NCI-H748 (cell line): Measurements from ENCODE around the gene CBX2.
"Not testable (repeated sequence)": the region's sequence is repeated elsewhere in the genome, so short reads cannot be mapped to it uniquely, and the experiment has no call there.

ENCODE experiments used
- DNase-seq: peaks from one replicate; lab custom pipeline; 2025; ENCODE audit not compliant: unreplicated experiment; lab: John Stamatoyannopoulos, UW

CBX2 gene

GRCh38 chr17:79769570-79770506 lies 8.1 kb upstream of the CBX2 start:
- no peak for DNase-seq

DNA sequence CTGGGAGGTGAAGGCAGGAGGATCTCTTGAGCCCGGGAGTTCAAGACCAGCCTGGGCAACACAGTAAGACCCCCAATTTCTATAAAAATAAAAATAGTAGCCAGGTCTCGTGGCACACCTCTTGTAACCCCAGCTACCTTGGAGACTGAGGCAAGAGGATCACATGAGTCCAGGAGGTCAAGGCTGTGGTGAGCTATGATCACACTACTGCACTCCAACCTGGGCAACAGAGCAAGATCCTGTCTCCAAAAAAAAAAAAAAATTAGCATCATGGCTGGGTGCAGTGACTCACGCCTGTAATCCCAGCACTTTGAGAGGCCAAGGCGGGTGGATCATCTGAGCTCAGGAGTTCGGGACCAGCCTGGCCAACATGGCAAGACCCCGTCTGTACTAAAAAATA lies 6.7 kb upstream of the CBX2 start:
- DNase-seq = no peak

DNA sequence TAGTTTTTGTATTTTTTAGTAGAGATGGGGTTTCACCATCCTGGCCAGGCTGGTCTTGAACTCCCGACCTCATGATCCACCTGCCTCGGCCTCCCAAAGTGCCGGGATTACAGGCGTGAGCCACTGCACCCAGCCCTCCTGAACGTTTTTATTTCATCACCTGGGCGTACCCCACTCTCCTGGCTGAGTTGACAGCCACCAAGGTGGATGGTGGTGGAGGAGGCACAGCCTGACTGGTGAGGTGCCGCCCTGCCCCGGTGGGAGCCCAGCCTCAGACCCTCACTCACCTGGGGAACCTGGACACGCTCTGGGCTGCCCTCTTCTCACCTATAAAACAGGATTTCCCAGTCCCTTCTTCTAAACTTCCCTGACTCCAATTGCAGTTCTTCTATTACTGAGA lies 5.2 kb upstream of the CBX2 start:
- not testable (repeated sequence) for DNase-seq

DNA sequence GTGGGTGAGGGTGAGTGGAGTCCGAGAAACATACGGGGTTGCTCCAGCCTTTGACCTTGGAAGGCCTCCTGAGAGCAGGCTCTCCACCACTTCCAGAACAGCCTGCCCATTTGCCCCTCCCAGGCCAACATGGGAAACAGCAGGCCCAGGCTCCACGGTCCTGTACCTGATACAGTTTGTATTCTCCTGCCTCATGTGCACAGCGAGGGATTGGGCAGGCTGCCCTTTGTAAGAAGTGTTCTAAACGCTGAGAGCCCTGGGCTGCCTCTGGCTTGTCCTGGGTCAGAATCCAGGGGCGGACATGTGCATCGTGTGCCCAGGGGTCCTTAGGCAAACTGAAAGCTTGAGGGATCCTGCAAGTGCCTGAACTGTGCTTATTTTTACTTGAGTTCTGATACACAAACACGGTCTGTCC lies 3.4 kb upstream of the CBX2 start:
- no peak for DNase-seq

DNA sequence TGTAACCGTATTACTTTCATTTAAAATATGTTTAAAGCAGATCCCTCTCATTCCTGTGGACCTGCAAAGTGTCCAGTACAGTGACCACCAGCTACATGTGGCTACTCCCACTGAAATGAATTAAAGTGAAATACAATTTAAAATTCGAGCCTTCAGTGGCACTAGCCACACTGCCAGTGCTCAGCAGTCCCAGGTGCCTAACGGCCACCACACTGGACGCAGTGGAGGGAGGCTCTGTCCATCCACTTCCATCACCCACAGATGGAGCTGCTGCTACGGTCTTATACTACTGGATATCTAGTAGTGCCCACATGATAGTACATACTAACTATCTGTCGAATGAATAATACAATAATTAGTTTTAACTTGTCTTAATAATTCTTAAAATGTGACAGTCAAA lies 2.3 kb upstream of the CBX2 start:
- DNase-seq = no peak

DNA sequence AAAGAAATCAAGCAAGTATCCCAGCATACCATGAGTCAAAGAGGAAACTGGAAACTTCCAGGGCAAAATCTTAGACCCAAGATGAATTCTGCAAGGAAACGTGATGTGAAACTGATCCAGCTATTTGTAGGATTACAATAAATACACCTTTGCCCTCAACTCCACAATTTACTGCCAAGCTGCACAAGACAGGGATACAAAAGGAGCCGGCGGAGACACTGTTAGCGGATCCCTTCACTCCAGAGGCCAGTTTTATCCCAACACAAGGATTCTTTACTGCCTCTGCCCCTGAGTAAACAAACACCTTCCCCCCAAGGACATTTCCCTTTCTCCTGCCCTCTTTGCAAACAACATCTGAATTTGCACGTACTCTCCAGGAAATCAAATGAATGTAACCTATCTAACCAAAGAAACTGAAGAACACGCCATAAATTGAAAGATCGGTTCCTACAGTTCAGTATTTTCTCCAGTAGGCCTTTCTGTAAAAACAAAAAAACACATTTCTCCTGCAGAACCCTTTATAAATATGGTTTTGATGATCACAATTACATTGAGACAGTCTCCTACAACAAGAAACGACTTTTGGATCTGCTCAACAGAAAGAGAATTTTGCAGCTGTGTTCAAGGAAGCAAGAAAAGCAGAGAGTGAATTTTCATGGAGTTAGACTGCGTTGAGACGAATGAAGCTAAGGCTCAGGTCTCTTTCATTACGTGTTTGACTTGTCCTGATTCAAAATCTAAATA lies 1.4 kb upstream of the CBX2 start:
- DNase-seq = peak; percentile 50

- peak; percentile 78 for DNase-seq
Observed at GRCh38 chr17:79777120-79777893, 641 bp upstream of the CBX2 start.

DNA sequence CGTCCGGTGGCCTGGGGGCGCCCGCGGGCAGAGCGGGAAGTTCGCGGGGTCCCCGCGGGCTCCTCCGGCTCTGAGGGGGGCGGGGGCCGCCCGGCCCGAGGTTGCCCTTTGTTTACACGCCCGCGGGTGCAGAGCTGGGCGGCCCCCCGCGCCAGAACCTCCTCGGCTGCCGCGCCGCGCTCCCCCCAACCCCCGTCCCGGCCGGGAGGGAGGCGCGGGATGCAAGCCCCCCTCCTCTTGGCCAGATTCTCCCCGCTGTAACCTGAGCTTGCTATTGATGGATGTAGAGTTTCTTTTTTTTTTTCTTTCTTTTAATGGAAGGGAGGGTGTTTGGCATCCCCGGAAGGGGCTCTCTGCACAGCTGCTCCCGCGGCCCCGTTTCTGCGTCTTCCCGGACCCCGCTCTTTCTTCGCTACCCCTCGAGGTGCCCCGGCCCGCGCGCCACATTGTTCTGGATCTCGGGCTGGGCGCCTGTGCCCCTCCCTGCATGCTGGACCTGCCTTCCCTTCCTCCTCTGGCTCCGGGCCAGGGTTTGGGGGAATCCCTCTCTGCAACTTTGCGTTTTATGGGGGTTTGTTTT lies 646 bp downstream of the CBX2 start:
- peak; percentile 51 for DNase-seq

DNA sequence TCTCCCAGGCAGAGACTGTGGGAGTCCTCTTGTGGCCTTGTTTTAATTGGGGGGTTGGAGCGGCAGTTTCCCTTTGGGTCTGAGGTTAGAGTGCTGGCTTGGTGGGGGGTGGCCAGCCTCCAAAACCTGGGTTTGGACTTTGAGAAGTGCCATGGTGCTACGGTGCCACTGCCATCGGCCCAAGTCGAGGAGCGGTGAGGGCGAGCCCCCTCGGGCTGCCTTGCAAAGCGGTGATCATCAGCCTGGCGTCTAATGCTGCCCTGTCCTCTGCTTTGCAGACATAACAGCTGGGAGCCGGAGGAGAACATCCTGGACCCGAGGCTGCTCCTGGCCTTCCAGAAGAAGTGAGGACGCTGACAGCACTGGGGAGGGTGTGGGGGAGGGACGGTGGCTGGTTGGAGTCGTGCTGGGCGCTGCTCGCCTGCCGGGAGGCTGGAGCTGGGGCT lies 1.2 kb downstream of the CBX2 start:
- no peak for DNase-seq

DNA sequence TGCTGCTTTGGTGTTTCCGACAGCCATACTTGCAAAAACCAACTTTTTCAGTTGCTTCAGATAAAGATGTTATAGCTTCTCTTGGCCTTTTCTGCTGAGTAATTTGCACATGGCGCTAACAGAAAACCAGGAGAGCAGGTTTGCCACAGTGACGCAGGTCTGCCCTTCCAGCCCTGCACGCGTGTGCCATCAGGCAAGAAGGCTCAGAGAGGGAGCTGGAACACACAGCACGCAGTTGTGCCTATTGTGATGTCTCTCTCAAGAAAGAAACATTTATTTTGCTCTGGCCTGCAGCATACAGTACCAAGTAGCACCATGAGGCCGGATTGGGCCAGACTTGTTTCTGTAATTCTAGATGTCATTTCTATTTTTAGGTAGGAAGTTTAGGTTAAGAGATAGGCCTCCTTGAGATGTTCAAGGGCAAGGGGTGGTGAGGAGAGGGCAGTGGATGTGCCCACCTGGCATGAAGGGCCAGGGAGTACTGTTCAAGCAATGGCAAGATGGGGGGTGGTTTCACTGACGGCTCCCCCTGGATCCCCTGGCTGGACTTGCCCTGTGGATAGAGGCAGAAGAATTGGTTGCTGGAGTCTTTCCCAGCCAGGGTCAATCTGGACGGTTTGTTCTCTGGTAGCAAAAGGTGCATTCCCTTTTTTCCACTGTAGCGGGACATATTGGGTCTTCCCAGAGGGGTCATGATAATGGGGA lies 1.9 kb downstream of the CBX2 start:
- DNase-seq = no peak

DNA sequence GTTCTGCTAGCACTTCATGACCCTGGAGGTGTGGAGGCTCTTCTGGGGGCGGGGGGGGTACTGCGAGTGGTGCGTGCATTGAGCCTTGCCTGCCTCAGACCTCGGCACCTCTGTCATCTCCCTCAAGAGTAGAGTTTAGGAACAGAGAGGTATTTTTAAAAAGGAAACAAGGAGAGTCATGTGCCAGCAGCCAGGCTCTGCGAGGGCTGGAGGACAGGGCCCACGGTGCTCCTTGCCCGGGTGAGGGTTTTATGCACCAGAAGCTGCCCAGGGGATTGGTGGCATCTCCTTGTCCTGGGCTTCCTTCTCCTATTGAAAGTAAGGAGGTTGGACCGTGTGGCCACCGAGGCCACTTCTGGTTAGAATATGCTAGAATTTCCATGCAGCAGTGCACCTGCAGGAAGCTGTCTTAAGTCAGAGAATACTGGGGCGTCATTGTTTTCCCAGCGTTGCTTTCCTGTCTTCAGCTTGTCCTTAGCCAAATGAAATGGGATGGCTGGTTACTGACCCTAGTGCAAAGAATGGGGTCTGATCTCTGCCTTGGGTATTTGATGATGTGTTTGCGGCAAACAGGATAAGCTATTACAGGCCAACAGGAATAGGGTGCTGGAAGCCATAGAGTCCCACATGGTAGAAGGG lies 3.2 kb downstream of the CBX2 start:
- DNase-seq = no peak

DNA sequence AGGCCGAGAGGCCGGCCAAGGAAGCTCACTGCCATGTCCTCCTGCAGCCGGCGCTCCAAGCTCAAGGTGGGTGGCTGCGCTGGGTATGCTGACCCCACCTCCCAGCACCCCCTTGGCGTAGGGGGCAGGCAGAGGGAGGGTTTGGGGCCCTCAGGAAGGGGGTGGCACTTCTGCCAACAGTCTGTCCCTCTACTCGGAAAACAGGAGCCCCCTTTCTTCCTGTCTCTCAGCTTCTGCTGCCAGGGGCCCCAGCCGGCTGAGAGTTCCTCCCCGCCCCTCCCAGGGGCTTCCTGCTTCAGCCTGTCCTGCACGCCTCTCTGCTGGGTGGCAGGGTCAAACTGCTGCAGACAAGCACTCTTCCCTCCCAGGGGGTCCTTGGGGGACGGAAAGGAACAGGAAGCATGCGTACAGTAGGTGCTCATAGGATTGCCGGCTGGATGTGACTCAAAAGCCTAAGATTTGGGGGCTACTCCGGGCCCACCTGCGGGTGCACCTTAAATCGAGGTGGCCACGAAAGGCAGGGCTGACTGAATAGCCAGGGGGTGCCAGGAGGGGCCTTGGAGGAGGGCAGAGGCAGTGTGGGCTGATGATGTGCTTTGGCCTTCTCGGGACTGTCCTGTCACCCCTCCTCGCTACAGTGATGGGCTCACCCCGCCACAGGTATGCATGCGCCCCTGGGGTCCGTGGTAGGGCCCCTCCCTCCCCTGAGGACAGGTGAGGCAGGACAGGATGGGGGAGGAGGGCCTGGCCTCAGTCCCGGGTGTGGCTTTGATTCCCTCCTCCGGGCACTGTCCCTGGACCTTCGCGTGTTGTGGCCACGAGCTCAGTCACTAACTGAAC lies 4.0 kb downstream of the CBX2 start:
- no peak for DNase-seq

DNA sequence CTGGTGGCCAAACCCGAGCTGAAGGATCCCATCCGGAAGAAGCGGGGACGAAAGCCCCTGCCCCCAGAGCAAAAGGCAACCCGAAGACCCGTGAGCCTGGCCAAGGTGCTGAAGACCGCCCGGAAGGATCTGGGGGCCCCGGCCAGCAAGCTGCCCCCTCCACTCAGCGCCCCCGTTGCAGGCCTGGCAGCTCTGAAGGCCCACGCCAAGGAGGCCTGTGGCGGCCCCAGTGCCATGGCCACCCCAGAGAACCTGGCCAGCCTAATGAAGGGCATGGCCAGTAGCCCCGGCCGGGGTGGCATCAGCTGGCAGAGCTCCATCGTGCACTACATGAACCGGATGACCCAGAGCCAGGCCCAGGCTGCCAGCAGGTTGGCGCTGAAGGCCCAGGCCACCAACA lies 5.9 kb downstream of the CBX2 start:
- DNase-seq = no peak

- no peak for DNase-seq
Observed at GRCh38 chr17:79784353-79785016, 6.5 kb downstream of the CBX2 start.

DNA sequence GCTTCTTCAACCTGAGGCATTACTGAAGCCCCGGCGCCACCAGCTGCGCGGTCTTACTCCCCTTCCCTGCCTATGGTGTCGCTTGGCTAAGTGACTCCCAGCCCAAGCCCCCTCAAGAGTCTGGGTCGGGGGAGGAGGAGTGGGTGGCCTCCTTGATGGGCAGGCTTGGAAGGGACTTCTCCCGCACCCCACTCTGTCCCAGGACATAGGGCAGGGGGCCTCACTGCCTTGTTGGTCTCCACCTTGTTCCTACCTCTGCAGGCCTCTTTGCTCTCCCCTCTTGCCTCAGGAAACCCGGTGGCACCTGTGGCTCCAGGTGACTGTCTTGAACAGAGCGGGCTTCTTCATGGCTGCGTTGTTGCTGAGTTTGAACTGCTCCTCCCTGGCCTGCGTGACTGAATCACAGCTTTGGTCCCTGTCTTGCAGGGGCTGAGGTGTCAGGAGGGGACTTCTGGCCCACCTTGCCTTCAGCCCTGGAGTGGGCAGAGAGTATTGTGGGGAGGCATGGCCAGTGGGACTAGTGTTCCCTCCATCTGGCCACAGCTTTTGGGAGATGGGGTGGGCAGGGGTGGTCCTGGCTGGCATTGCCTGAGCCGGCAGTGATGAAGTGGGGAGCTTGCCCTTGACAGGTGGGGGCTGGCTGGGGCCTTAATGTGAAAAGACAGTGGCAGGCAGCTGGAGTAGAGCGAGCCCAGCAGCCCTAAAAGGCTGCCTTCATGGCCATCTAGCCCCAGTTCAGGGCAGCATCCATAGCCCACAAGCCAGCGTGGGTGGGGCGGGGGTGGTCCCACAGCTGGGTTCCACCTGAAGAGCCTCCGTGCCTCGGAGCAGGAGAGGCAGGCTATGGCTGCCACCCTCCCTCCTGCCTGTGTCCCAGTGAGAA lies 7.3 kb downstream of the CBX2 start:
- DNase-seq = no peak

DNA sequence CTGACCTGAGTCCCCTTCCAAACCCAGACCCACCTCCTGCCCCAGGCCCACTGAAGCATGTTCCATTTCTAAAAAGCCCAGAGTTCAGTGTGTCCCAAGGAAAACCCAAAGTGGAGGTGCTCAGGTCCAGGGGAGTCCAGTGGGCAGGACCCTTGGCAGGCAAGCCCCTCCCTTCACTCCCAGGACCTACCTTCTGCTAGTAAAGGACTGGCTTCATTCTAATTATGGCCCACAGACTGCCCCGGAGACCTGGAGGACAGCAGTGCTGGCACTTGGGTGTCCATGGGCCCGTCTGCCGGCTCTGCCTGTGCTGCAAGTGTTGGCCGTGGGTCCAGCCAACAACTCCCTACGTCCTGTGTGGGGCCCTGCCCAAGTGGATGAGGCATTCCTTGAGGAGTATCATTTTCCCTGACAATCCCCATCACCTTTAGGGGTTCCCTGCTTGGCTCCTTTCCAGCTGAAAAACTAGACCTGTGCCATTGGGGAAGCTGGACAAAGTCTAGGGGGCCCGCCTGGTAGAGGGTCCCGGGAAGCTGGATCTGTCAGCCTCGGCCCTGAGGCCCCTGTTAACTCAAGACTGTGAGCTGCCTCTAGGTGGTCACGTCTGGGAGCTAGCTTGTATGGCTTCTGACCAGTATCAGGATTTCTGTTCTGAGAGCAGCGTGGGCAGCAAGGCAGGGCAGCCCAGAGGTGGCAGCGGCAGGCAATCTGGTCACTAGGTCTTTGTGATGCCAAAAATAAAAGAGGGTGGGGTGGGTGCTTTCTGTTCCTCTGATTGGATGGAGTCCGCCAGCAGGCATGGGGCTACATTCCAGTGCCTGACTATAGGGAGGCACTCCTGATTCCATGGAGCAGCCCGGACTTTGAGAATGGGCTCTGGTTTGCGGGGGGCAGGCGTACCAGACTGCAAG lies 8.2 kb downstream of the CBX2 start:
- DNase-seq = no peak
